ENCODE data around the gene TARBP1.

TARBP1 gene

DNA sequence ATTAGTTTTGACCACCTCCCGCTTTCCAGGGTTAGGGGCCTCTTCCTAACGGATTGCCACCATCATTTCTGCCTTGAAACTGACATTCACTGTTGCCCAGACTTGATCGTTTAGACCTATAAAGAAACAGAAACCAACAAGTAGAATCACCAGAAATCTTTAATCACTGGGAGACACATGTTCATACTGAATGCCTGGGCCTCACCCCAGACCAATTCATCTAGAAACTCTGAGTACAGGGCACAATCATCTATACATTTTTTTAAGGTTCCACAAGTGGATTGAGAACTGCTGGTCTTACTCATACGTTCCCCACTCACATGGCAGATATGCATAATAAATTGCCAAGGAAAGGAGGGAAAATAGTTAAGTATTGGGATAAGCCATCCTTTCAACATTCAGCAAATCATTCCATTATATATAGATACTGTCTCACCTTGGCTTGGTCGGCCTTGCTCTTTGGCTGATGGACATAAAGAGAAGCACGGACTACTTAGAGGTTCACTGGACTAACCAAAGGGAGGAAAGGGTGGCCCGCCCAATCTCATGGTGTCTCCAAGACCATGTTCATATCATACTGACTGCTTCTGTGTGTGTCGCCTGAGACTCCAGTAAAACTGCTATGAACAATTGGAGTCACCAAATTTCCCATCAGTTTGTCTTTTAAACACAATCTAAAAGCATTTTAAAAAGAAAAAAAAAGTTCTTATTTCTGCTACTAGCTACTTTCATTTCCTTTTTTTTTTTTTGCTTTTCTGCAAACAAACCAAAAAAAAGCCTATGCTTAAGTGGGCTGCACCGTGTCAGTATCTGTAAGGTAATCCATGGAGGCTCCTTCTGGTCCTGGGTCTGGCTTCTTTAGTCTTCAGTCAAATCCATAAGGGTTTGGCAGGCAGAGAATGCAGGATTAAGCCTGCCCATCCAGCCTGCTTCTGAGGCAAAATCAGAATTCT, 9.4 kb upstream of the TARBP1 start:
- DNase-seq (ENCODE audit: low read depth), result no peak
- H3K4me3 ChIP-seq (ENCODE audit: low read length), result no peak overlapping the region
- TF ChIP-seq, protein P1, sequence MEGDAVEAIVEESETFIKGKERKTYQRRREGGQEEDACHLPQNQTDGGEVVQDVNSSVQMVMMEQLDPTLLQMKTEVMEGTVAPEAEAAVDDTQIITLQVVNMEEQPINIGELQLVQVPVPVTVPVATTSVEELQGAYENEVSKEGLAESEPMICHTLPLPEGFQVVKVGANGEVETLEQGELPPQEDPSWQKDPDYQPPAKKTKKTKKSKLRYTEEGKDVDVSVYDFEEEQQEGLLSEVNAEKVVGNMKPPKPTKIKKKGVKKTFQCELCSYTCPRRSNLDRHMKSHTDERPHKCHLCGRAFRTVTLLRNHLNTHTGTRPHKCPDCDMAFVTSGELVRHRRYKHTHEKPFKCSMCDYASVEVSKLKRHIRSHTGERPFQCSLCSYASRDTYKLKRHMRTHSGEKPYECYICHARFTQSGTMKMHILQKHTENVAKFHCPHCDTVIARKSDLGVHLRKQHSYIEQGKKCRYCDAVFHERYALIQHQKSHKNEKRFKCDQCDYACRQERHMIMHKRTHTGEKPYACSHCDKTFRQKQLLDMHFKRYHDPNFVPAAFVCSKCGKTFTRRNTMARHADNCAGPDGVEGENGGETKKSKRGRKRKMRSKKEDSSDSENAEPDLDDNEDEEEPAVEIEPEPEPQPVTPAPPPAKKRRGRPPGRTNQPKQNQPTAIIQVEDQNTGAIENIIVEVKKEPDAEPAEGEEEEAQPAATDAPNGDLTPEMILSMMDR (conservative IDR thresholded peaks at IDR 0.05; ENCODE audit: low read length), result no peak

DNA sequence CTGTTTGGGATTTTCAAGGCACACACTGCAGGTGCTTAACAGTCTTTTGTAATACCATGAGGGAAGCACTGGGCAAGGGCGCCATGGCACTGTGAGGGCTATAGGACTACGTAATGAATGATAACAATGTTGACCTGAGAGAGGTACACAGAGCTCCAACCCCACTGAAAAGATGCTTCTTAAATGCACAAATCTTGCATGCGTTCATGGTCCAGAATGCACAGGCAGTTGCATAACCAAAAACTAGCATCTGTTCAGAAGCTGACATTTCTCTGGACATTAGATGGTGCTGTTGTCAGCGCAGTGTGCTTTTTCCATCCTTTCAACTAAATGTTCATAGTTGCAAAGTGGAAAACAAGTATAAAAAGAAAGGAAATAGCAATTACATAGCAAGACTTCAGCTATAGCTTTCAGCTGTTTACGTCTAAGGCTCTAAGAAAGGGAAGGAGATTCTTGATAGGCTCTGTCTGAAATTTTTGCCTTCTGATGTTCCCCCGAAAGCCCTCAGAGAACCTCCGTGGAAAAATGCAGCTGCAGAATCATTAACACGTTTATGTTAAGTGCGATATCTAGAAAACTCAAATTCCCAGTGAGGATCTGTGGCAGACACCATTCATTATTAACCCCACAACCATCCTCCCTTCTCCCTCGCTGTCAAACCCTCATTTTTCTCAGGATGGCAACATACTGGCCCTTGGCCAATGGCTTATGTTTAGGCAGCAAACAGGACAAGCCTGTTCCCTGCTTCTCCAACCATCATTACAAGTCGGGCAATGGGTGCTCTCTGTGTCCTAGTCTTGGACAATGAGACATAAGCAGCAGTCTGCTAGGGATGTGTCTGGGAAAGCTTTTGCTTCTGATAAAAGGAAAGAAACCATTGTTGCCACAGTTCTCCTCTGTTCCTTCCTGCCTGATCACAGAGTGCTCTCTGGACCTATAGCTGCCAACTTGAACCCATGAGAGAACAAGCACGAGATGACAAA, 8.2 kb upstream of the TARBP1 start:
- no peak overlapping the region for H3K4me3 ChIP-seq (ENCODE audit: low read length)
- TF ChIP-seq, protein P1 (conservative IDR thresholded peaks at IDR 0.05; ENCODE audit: low read length), result peak; percentile 85
- peak; percentile 83 for DNase-seq (ENCODE audit: low read depth)

DNA sequence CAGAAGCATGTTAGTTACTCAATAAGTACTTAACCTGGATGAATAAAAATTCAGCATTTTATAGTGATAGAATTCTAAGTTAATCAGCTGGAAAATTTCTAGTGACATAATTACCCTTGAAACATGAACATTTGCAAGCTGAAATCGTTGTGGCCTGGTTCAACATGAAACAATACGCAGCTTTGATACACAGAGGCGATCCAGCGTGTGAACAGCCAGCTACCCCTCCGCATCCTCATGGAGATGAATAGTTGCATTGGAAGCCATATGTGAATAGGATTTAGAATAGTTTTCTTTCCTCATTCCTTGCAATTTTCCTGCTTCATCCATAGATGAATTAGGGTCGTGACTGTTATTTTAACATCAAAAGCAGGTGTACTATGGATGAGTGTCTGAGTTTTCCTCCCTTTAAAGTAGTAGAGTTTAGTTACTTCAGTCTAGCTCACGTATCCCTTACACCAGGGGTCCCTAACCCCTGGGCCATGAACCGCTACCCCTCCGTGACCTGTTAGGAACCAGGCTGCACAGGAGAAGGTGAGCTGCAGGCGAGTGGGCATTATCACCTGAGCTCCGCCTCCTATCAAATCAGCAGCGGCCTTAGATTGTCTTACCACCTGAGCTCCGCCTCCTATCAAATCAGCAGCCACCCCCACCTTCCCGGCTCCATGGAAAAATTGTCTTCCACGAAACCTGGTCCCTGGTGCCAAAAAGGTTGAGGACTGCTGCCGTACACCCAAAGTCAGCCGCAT, 6.2 kb upstream of the TARBP1 start:
- TF ChIP-seq, protein P1 (conservative IDR thresholded peaks at IDR 0.05; ENCODE audit: low read length), result no peak
- no peak overlapping the region for H3K4me3 ChIP-seq (ENCODE audit: low read length)
- no peak for DNase-seq (ENCODE audit: low read depth)

DNA sequence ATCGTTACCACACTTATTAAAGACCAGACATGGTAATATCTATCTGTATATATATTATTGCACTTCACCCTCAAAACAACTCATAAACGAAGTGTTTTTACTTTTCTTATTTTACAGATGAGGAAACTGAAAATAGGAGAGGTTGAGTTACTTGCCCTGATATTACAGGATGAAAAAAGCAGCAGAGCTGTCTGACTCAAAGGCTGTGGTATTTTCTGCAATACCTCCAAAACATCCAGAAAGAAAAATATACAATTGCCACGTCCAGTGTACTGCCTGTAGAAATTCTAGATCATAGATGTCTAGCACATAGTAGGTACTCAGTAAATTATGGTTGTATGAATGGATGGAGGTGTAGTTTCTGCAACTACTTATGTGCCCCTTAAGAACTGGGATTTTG, 5.2 kb upstream of the TARBP1 start:
- DNase-seq (ENCODE audit: low read depth), result peak; percentile 26
- H3K4me3 ChIP-seq (ENCODE audit: low read length), result no peak overlapping the region
- TF ChIP-seq, protein P1 (conservative IDR thresholded peaks at IDR 0.05; ENCODE audit: low read length), result no peak

DNA sequence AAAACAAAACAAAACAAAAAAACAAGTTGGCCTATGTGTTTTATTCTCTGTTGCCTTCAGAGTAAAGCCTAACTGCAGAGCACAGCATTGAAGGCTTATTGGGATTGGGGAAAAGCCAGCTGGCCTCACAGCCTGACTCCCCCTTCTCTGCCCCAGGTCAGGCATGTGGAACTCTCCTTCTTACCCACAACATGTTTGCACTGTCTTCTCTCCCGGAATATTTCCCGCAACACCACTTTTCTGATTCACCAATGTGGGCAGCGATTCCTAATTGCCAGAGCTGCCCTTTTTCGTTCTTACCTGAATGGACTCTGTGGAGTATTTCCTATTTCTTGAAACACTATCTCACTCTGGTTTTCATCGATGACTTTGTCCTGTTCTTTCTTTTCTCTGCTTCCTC, 2.8 kb upstream of the TARBP1 start:
- no peak overlapping the region for H3K4me3 ChIP-seq (ENCODE audit: low read length)
- TF ChIP-seq, protein P1 (conservative IDR thresholded peaks at IDR 0.05; ENCODE audit: low read length), result no peak
- no peak for DNase-seq (ENCODE audit: low read depth)

DNA sequence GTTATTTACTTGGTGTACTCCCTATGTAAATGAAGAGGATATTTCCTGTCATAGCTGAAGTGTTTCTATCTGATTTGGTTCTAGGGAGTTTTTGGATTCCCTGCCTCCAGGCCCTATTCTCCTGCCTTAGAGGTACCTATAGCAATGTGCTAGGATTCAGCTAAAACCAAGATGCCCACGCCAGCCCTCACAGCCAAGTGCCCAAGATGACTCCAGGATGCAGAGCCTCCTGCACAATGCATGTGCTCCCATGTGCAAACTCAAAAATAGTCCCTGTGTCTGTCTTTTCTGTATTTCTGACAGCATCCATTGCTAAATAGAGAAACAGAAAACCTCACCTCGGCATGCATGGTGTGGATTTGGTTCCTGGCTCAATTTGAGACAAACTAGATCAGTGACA, 887 bp upstream of the TARBP1 start:
- TF ChIP-seq, protein P1 (conservative IDR thresholded peaks at IDR 0.05; ENCODE audit: low read length), result no peak

More for the DNA sequence above, 887 bp upstream of the TARBP1 start:
- H3K4me3 ChIP-seq (ENCODE audit: low read length), result no peak overlapping the region
- no peak for DNase-seq (ENCODE audit: low read depth)

Measured in AG10803 (cell line).